Adrenal gland (tissue), 12 donors: Measurements from ENCODE around the gene AHRR. TPM values are rescaled to one million over a fixed set of nuclear protein-coding genes. Genes with fewer than 3 reads are reported as not detected.

Experiments used
- DNase-seq, 7 donors: peaks; one replicate each; pipeline ENCODE4 v3.0.0-alpha.2; 2019 to 2020
- H3K27ac ChIP-seq, 5 donors: fragments of 200-600 bp; sonication (generic) in 4 of 5; 1 replicate in 3 of 5; 2 replicates in 2 of 5; pipeline versions ENCODE4 v1.5.1 to v1.8.0; 2016 to 2020; ENCODE audit warnings: mild to moderate bottlenecking in 1 of 5
- H3K27me3 ChIP-seq: fragments of 200-600 bp; 2 replicates; pipeline ENCODE4 v1.8.0; 2021
- H3K36me3 ChIP-seq, 2 donors: fragments of 200-600 bp; replicated peaks in 1 of 2; 1 replicate in 1 of 2; 2 replicates in 1 of 2; pipeline versions ENCODE4 v1.5.1 to v1.8.0; 2018 to 2022
- H3K4me1 ChIP-seq, 2 donors: fragments of 200-600 bp; replicated peaks in 1 of 2; 1 replicate in 1 of 2; 2 replicates in 1 of 2; pipeline versions ENCODE4 v1.5.1 to v1.8.0; 2018 to 2021
- H3K4me3 ChIP-seq, 4 donors: fragments of 200-600 bp; sonication (generic) in 3 of 4; one replicate each; pipeline ENCODE4 v1.5.1; 2016 to 2018
- H3K9me3 ChIP-seq, 3 donors: fragments of 200-600 bp; sonication (generic) in 1 of 3; replicated peaks in 1 of 3; 1 replicate in 2 of 3; 2 replicates in 1 of 3; pipeline versions ENCODE4 v1.5.1 to v1.8.0; 2016 to 2021
- CTCF ChIP-seq, 6 experiments: fragments of 450-650 bp in 4 of 6; fragments of 200-600 bp in 2 of 6; sonication (generic) in 1 of 6; IDR thresholded peaks; 1 replicate in 5 of 6; 2 replicates in 1 of 6; pipeline versions ENCODE4 v1.5.1 to v1.8.0; 2016 to 2021; ENCODE audit warnings: antibody characterized with exemption in 6 of 6, mild to moderate bottlenecking in 2 of 6, moderate library complexity in 1 of 6
- POLR2A ChIP-seq, 2 donors: fragments of 450-650 bp; IDR thresholded peaks; one replicate each; pipeline ENCODE4 v1.6.1; 2017; ENCODE audit warnings: antibody characterized with exemption in 2 of 2, mild to moderate bottlenecking in 2 of 2, moderate library complexity in 1 of 2
- WGBS, 4 donors: extraction: QIAGEN DNeasy Blood & Tissue Kit in 2 of 4; methylation state at CpG; one replicate each; pipeline versions ENCODE4 v1.1.5 to v1.1.7; 2013 to 2017; 5-methylcytosine and 5-hydroxymethylcytosine counted together
- intact Hi-C, 2 donors: fragments of 100-400 bp; cut with DNase I; formaldehyde crosslinking; loops; one replicate each; pipeline versions ENCODE4 v1.14.1 to v1.15.0; 2022 to 2023
- polyA plus RNA-seq, 3 donors: library from polyadenylated mRNA; stranded (reverse); fragments of 200-250 nt in 2 of 3; fragments of 350-450 nt in 1 of 3; fragmentation: Illumina TruSeq in 1 of 3; extraction: RNeasy Lipid Tissue Mini Kit (QIAGEN cat#74804) in 1 of 3; gene quantifications; one replicate each; pipeline ENCODE4 v1.2.3, GENCODE V29; 2013 to 2014
- total RNA-seq, 9 donors: library from RNA; depleted of rRNA in 4 of 9; stranded (reverse); fragments of >200 nt in 4 of 9; fragments of 120-200 nt in 1 of 9; fragmentation: NEBNext Ultra II Directional in 1 of 9; extraction: Animal tissue kit (Norgen Biotek cat#: 25700) in 1 of 9; gene quantifications; one replicate each; pipeline versions ENCODE4 v1.1.0 to v1.2.4, GENCODE V29; 2013 to 2023
- donor health status: healthy with polysubstance abuse.
- donor health status: Bipolar disorder and iron deficiency.
- donor health status: DM: yes; HTN: yes; CAD: no.
- donor health status: DM: no; HTN: no; CAD: no.
- donor health status: DM: no; HTN: no; CAD: no.
- donor health status: DM: yes; HTN: yes; CAD: no.

Gene AHRR
- total and polyA plus RNA-seq, 12 donors, result 0.17 to 3.6 (median 0.99) TPM

GRCh38 chr5:424301-425110, 103.0 kb downstream of the AHRR start:
- TF ChIP-seq POLR2A (IDR thresholded peaks at IDR 0.05), result no peak
- TF ChIP-seq CTCF (IDR thresholded peaks at IDR 0.05), result no peak
- no peaks in the 10 kb centered on the region for H3K4me1 ChIP-seq
- H3K4me3 ChIP-seq, result no peak overlapping the region
- intact Hi-C loops, result no loop called here
- H3K36me3 ChIP-seq, result no peaks in the 10 kb centered on the region
- DNase-seq, result peak in 2 of 7 donors; percentile 10 to 18
- no peaks in the 10 kb centered on the region for H3K27me3 ChIP-seq
- H3K9me3 ChIP-seq, result no peaks in the 10 kb centered on the region
- WGBS, 4 donors, result 51 to 79% (median 73%) methylated on average over 10 to 11 of the region's 11 CpGs
- no peak overlapping the region for H3K27ac ChIP-seq

GRCh38 chr5:425714-426113, 104.2 kb downstream of the AHRR start:
- Histone ChIP-seq H3K27ac (no peak overlapping the region), H3K27me3 (no peaks in the 10 kb centered on the region), H3K4me1 (no peaks in the 10 kb centered on the region), H3K36me3 (no peaks in the 10 kb centered on the region), H3K4me3 (no peak overlapping the region), H3K9me3 (no peaks in the 10 kb centered on the region)
- TF ChIP-seq POLR2A (IDR thresholded peaks at IDR 0.05) (no peak), CTCF (IDR thresholded peaks at IDR 0.05) (peak in 4 of 6 experiments; percentile 10 to 21 (median 16))
- intact Hi-C loops, result no loop called here
- DNase-seq, result peak in 3 of 7 donors; percentile 30 to 45 (median 40)
- WGBS, 4 donors, result 48 to 66% (median 60%) methylated on average over 5 of the region's 5 CpGs

- Histone ChIP-seq H3K36me3 (no peaks in the 10 kb centered on the region), H3K27me3 (no peaks in the 10 kb centered on the region), H3K9me3 (no peaks in the 10 kb centered on the region), H3K4me1 (no peaks in the 10 kb centered on the region), H3K27ac (no peak overlapping the region), H3K4me3 (no peak overlapping the region)
- DNase-seq, result no peak
- 57 to 81% (median 74%) methylated on average over 3 of the region's 3 CpGs for WGBS, 4 donors
- intact Hi-C loops, result no loop called here
- TF ChIP-seq CTCF (IDR thresholded peaks at IDR 0.05) (no peak), POLR2A (IDR thresholded peaks at IDR 0.05) (no peak)
Observed at GRCh38 chr5:426392-426976, 105.0 kb downstream of the AHRR start.

GRCh38 chr5:427415-428087, 106.0 kb downstream of the AHRR start:
- intact Hi-C loops, result no loop called here
- WGBS, 4 donors, result 94 to 96% (median 95%) methylated on average over 32 to 39 of the region's 39 CpGs
- no peak for TF ChIP-seq POLR2A (IDR thresholded peaks at IDR 0.05)
- TF ChIP-seq CTCF (IDR thresholded peaks at IDR 0.05), result no peak
- Histone ChIP-seq H3K27ac (no peak overlapping the region), H3K36me3 (no peaks in the 10 kb centered on the region), H3K4me1 (no peaks in the 10 kb centered on the region), H3K4me3 (no peak overlapping the region), H3K27me3 (no peaks in the 10 kb centered on the region), H3K9me3 (no peaks in the 10 kb centered on the region)
- peak in 2 of 7 donors; percentile 11 to 31 for DNase-seq
